SK-N-SH treated with all-trans-retinoic acid at 6 μM for 48 hours (cell line): ENCODE measurements around the gene PLCB1.

Experiments
- ATAC-seq: fragments of 200-7000 bp; cut with Tn5 transposase; 3 replicates; pipeline ENCODE4 v1.9.1; 2020; ENCODE audit warnings: mild to moderate bottlenecking, moderate library complexity
- ARNTL ChIP-seq: fragments of 450-650 bp; formaldehyde crosslinking; IDR thresholded peaks from 2 replicates; pipeline ENCODE4 v1.5.0; 2020; ENCODE audit warnings: low read depth, mild to moderate bottlenecking, moderate library complexity, borderline replicate concordance
- BACH2 ChIP-seq: fragments of 250-450 bp; sonication (Bioruptor Pico); IDR thresholded peaks from 2 replicates; pipeline ENCODE4 v1.9.0; 2021; ENCODE audit warnings: mild to moderate bottlenecking, borderline replicate concordance
- CSDC2 ChIP-seq: fragments of 250-450 bp; sonication (Bioruptor Pico); IDR thresholded peaks from 2 replicates; pipeline ENCODE4 v1.5.0; 2020; ENCODE audit warnings: mild to moderate bottlenecking, moderate library complexity
- ESRRG ChIP-seq: fragments of 250-450 bp; sonication (Bioruptor Pico); IDR thresholded peaks from 2 replicates; pipeline ENCODE4 v1.6.1; 2021; ENCODE audit warnings: mild to moderate bottlenecking
- GLIS3 ChIP-seq: fragments of 250-450 bp; sonication (Bioruptor Pico); IDR thresholded peaks from 2 replicates; pipeline ENCODE4 v1.5.0; 2020; ENCODE audit warnings: mild to moderate bottlenecking, moderate library complexity
- ISL1 ChIP-seq: fragments of 250-450 bp; sonication (Bioruptor Pico); IDR thresholded peaks from 2 replicates; pipeline ENCODE4 v2.1.2; 2022; ENCODE audit warnings: mild to moderate bottlenecking, moderate library complexity
- OSR1 ChIP-seq: fragments of 250-450 bp; sonication (Bioruptor Pico); IDR thresholded peaks from 2 replicates; pipeline ENCODE4 v1.8.0; 2022; ENCODE audit warnings: moderate library complexity, mild to moderate bottlenecking, inconsistent platforms
- PPARA ChIP-seq: fragments of 250-450 bp; sonication (Bioruptor Pico); IDR thresholded peaks from 2 replicates; pipeline ENCODE4 v1.5.0; 2020; ENCODE audit warnings: mild to moderate bottlenecking, borderline replicate concordance
- RARB ChIP-seq: fragments of 250-450 bp; sonication (Bioruptor Pico); IDR thresholded peaks from 2 replicates; pipeline ENCODE4 v1.8.0; 2021; ENCODE audit warnings: mild to moderate bottlenecking, moderate library complexity
- TOX ChIP-seq: fragments of 250-450 bp; sonication (Bioruptor Pico); IDR thresholded peaks from 2 replicates; pipeline ENCODE4 v1.8.0; 2021; ENCODE audit warnings: mild to moderate bottlenecking, moderate library complexity, borderline replicate concordance
- ZC3H10 ChIP-seq: fragments of 250-450 bp; sonication (Bioruptor Pico); IDR thresholded peaks from 2 replicates; pipeline ENCODE4 v1.5.1; 2021; ENCODE audit warnings: mild to moderate bottlenecking, moderate library complexity
- ZFP3 ChIP-seq: fragments of 250-450 bp; sonication (Bioruptor Pico); IDR thresholded peaks from 2 replicates; pipeline ENCODE4 v1.5.0; 2020; ENCODE audit warnings: mild to moderate bottlenecking, moderate library complexity
- ZFP30 ChIP-seq: fragments of 450-650 bp; formaldehyde crosslinking; IDR thresholded peaks from 2 replicates; pipeline ENCODE4 v1.5.0; 2022; ENCODE audit warnings: mild to moderate bottlenecking, moderate library complexity
- ZNF565 ChIP-seq: fragments of 450-650 bp; formaldehyde crosslinking; conservative IDR thresholded peaks from 2 replicates; pipeline ENCODE4 v1.5.0; 2020; ENCODE audit warnings: low read depth, mild to moderate bottlenecking, moderate library complexity
- ZNF70 ChIP-seq: fragments of 450-650 bp; formaldehyde crosslinking; IDR thresholded peaks from 2 replicates; pipeline ENCODE4 v1.5.0; 2020; ENCODE audit warnings: mild to moderate bottlenecking, moderate library complexity
- ZNF8 ChIP-seq: fragments of 450-650 bp; formaldehyde crosslinking; IDR thresholded peaks from 2 replicates; pipeline ENCODE4 v1.5.0; 2020; ENCODE audit warnings: mild to moderate bottlenecking, moderate library complexity
- TF ChIP-seq, protein P1 (sequence below): fragments of 250-450 bp; sonication (Bioruptor Pico); IDR thresholded peaks from 2 replicates; pipeline ENCODE4 v1.5.1; 2020; ENCODE audit warnings: low read depth, mild to moderate bottlenecking, moderate library complexity
- TF ChIP-seq, protein P2 (sequence below): fragments of 250-450 bp; sonication (Bioruptor Pico); IDR thresholded peaks from 2 replicates; pipeline ENCODE4 v1.8.0; 2020; ENCODE audit warnings: mild to moderate bottlenecking, moderate library complexity, borderline replicate concordance
- TF ChIP-seq, protein P3 (sequence below): fragments of 250-450 bp; sonication (Bioruptor Pico); IDR thresholded peaks from 2 replicates; pipeline ENCODE4 v1.5.0; 2020; ENCODE audit warnings: mild to moderate bottlenecking, moderate library complexity
- TF ChIP-seq, protein P4 (sequence below): fragments of 250-450 bp; sonication (Bioruptor Pico); IDR thresholded peaks from 2 replicates; pipeline ENCODE4 v1.5.1; 2021; ENCODE audit warnings: mild to moderate bottlenecking, moderate library complexity

Gene PLCB1

DNA sequence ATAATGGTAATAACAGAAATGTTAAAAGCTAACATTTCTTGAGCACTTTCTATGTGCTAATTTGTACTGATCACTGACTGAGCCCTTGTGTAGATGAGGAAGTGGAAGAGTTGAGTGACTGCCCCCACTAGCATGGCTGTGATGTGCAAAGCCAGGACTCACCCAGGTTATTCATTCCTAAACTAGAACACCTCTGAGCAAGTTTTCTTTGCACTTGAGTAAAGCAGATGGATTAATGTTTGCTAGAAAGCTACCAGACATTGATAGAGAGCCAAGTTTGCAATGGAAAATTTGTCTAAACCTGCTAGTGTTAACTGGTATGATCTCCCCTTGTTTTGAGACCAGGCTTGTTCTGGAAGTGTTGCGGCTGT is 469.5 kb downstream of the PLCB1 start:
- TF ChIP-seq ARNTL (CRISPR knock-in tag): no peak
- TF ChIP-seq, protein P1, sequence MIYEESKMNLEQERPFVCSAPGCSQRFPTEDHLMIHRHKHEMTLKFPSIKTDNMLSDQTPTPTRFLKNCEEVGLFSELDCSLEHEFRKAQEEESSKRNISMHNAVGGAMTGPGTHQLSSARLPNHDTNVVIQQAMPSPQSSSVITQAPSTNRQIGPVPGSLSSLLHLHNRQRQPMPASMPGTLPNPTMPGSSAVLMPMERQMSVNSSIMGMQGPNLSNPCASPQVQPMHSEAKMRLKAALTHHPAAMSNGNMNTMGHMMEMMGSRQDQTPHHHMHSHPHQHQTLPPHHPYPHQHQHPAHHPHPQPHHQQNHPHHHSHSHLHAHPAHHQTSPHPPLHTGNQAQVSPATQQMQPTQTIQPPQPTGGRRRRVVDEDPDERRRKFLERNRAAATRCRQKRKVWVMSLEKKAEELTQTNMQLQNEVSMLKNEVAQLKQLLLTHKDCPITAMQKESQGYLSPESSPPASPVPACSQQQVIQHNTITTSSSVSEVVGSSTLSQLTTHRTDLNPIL: no peak
- TF ChIP-seq RARB (CRISPR knock-in tag): no peak
- no peak for TF ChIP-seq ISL1 (CRISPR knock-in tag)
- TF ChIP-seq ZC3H10 (CRISPR knock-in tag): no peak
- TF ChIP-seq ZNF70 (CRISPR knock-in tag): no peak
- TF ChIP-seq ZNF8 (CRISPR knock-in tag): no peak
- no peak for TF ChIP-seq BACH2
- TF ChIP-seq, protein P2, sequence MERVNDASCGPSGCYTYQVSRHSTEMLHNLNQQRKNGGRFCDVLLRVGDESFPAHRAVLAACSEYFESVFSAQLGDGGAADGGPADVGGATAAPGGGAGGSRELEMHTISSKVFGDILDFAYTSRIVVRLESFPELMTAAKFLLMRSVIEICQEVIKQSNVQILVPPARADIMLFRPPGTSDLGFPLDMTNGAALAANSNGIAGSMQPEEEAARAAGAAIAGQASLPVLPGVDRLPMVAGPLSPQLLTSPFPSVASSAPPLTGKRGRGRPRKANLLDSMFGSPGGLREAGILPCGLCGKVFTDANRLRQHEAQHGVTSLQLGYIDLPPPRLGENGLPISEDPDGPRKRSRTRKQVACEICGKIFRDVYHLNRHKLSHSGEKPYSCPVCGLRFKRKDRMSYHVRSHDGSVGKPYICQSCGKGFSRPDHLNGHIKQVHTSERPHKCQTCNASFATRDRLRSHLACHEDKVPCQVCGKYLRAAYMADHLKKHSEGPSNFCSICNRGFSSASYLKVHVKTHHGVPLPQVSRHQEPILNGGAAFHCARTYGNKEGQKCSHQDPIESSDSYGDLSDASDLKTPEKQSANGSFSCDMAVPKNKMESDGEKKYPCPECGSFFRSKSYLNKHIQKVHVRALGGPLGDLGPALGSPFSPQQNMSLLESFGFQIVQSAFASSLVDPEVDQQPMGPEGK (CRISPR knock-in tag): no peak
- no peak for TF ChIP-seq GLIS3 (CRISPR knock-in tag)
- TF ChIP-seq ZFP3: no peak
- no peak for TF ChIP-seq ZFP30 (CRISPR knock-in tag)
- no peak for TF ChIP-seq ZNF565 (CRISPR knock-in tag)
- TF ChIP-seq, protein P3, sequence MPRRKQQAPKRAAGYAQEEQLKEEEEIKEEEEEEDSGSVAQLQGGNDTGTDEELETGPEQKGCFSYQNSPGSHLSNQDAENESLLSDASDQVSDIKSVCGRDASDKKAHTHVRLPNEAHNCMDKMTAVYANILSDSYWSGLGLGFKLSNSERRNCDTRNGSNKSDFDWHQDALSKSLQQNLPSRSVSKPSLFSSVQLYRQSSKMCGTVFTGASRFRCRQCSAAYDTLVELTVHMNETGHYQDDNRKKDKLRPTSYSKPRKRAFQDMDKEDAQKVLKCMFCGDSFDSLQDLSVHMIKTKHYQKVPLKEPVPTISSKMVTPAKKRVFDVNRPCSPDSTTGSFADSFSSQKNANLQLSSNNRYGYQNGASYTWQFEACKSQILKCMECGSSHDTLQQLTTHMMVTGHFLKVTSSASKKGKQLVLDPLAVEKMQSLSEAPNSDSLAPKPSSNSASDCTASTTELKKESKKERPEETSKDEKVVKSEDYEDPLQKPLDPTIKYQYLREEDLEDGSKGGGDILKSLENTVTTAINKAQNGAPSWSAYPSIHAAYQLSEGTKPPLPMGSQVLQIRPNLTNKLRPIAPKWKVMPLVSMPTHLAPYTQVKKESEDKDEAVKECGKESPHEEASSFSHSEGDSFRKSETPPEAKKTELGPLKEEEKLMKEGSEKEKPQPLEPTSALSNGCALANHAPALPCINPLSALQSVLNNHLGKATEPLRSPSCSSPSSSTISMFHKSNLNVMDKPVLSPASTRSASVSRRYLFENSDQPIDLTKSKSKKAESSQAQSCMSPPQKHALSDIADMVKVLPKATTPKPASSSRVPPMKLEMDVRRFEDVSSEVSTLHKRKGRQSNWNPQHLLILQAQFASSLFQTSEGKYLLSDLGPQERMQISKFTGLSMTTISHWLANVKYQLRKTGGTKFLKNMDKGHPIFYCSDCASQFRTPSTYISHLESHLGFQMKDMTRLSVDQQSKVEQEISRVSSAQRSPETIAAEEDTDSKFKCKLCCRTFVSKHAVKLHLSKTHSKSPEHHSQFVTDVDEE (CRISPR knock-in tag): no peak
- no peak for TF ChIP-seq ESRRG (CRISPR knock-in tag)
- TF ChIP-seq PPARA (CRISPR knock-in tag): no peak
- ATAC-seq: no peak

DNA sequence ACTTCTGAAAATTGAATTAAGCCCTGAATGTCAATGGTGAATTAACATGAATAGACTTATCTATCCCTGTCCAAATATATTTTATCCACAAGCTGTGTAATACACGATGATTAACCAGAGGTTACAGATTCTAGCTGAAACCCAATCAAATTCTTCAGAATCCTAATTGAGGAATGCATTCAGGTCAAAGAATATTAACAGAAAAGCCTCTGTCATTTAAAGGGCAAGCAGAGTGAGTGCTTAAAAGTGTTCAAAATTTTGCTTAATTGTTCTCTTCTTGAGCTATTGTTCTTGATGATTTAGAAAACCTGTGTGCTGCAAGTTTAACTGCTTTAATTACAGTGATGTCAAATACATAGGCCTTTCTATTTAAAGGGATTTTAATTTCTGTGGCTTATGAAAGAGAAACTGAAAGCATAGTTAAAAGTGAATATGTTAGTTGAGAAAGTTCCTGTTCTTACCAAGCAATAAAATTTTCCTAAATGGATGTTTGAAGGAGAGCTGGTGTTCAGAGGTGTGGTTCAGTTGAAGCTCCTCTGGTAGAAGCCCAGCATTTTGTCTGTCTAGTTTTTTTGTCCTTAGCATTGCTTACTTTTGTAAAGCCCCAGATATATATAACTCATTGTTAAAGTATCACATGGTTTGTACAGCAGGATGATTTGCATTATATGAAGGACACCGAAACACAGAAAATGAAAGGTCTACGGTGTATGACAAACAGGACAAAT is 470.5 kb downstream of the PLCB1 start:
- ATAC-seq: no peak; the same call in 1 of the 3 replicates
- no peak for TF ChIP-seq ARNTL (CRISPR knock-in tag)
- no peak for TF ChIP-seq BACH2
- no peak for TF ChIP-seq ESRRG (CRISPR knock-in tag)
- TF ChIP-seq ZNF8 (CRISPR knock-in tag): no peak

DNA sequence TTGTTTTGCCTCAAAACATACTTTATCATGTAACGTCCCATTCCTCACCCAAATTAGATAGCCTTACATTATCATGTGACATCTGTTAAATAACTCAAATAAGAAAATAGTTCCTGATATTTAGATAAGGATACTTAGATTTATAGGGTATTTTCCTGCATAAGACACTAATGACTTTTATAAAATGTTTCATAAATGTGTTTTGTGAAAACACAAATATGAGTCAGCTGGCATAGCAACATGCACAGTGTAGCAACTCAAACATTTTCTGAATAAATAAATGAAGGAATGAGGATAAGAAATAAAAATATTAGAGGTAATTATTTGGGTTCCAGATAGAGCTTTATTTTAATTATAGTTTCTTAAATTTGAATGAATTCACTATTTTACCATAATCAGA is 476.4 kb downstream of the PLCB1 start:
- ATAC-seq: peak; percentile 60; the same call in 2 of the 3 replicates
- TF ChIP-seq CSDC2 (CRISPR knock-in tag) (no peak), GLIS3 (CRISPR knock-in tag) (no peak), ZFP3 (no peak), OSR1 (CRISPR knock-in tag) (no peak), ZC3H10 (CRISPR knock-in tag) (0 out of 2 replicates have a peak, but pooled peaks have one; percentile 21), ISL1 (CRISPR knock-in tag) (peak; percentile 90), ZNF8 (CRISPR knock-in tag) (no peak), TOX (CRISPR knock-in tag) (no peak)
- TF ChIP-seq, protein P2 (CRISPR knock-in tag): no peak
- TF ChIP-seq, protein P4, sequence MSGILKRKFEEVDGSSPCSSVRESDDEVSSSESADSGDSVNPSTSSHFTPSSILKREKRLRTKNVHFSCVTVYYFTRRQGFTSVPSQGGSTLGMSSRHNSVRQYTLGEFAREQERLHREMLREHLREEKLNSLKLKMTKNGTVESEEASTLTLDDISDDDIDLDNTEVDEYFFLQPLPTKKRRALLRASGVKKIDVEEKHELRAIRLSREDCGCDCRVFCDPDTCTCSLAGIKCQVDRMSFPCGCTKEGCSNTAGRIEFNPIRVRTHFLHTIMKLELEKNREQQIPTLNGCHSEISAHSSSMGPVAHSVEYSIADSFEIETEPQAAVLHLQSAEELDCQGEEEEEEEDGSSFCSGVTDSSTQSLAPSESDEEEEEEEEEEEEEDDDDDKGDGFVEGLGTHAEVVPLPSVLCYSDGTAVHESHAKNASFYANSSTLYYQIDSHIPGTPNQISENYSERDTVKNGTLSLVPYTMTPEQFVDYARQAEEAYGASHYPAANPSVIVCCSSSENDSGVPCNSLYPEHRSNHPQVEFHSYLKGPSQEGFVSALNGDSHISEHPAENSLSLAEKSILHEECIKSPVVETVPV (CRISPR knock-in tag): no peak
